K562 (cell line): Measurements from ENCODE around the gene RNU6-9. TPM values are rescaled to one million over a fixed set of nuclear protein-coding genes. Genes with fewer than 3 reads are reported as not detected.
A peak's percentile ranks its signal among the peaks of the same experiment; 100 is the strongest.

Experiments used
- ATAC-seq: fragments of 200-7000 bp; cut with Tn5 transposase; 3 replicates; pipeline ENCODE4 v1.9.1; 2020; ENCODE audit warnings: moderate library complexity
- BruUV-seq: library from RNA; stranded (reverse); fragments of 400-500 nt; replicated peaks from 2 replicates; lab custom pipeline; 2021; lab: Mats Ljungman, UMichigan
- CTCF ChIA-PET: fragments of 300-600 bp; formaldehyde crosslinking; extraction: SDS; loops from one replicate; lab custom pipeline; 2021; ENCODE audit warnings: low intra/inter-chr PET ratio; lab: Yijun Ruan, JAX
- POLR2A ChIA-PET: fragments of 300-600, 350-650 bp; sonication (Branson Sonifier 250); formaldehyde crosslinking; extraction: SDS; loops from one replicate; lab custom pipeline; 2021; ENCODE audit warnings: antibody characterized with exemption, inconsistent platforms; lab: Yijun Ruan, JAX
- DNase-seq, 4 experiments: peaks; one replicate each; pipeline versions ENCODE4 v3.0.0 to v3.0.0-alpha.2; 2011 to 2018; ENCODE audit warnings: low spot score in 3 of 4, mixed read lengths in 3 of 4; ENCODE audit errors: extremely low read depth in 1 of 4
- FAIRE-seq: peaks from 2 replicates; lab custom pipeline; 2011; peaks lifted over from hg19 to GRCh38; lab: Jason Lieb, UNC
- H2AFZ ChIP-seq: 2 replicates; pipeline ENCODE4 v1.6.0; 2011; ENCODE audit warnings: low read depth, low read length, control low read depth, inconsistent platforms
- H3K27ac ChIP-seq: fragments of 200-600 bp; 3 replicates; pipeline ENCODE4 v1.8.0; 2011; ENCODE audit warnings: low read depth, mild to moderate bottlenecking, control low read depth, inconsistent platforms, low read length, moderate library complexity, mixed read lengths; ENCODE audit errors: extremely low read depth
- H3K27me3 ChIP-seq, 2 experiments: fragments of 300-600 bp in 1 of 2; 2 replicates in 1 of 2; 3 replicates in 1 of 2; pipeline versions ENCODE4 v1.6.0 to v1.8.0; 2011; ENCODE audit warnings: inconsistent platforms in 2 of 2, low read length in 2 of 2, mild to moderate bottlenecking in 1 of 2, mixed read lengths in 1 of 2, moderate library complexity in 1 of 2; ENCODE audit not compliant: control insufficient read depth in 2 of 2, insufficient read depth in 2 of 2
- H3K36me3 ChIP-seq: fragments of 300-600 bp; 3 replicates; pipeline ENCODE4 v1.8.0; 2011; ENCODE audit warnings: mild to moderate bottlenecking, low read length, inconsistent platforms; ENCODE audit not compliant: control insufficient read depth, insufficient read depth
- H3K4me1 ChIP-seq, 2 experiments: fragments of 200-600 bp in 1 of 2; replicated peaks in 1 of 2; 2 replicates in 1 of 2; 3 replicates in 1 of 2; pipeline versions ENCODE4 v1.5.1 to v1.8.0; 2011; ENCODE audit warnings: inconsistent platforms in 2 of 2, low read length in 2 of 2, mild to moderate bottlenecking in 1 of 2, mixed read lengths in 1 of 2, moderate library complexity in 1 of 2; ENCODE audit not compliant: control insufficient read depth in 2 of 2, insufficient read depth in 2 of 2
- H3K4me2 ChIP-seq: 2 replicates; pipeline ENCODE4 v1.6.1; 2011; ENCODE audit warnings: low read length, control low read depth, inconsistent platforms, mixed read lengths; ENCODE audit not compliant: insufficient read depth
- H3K4me3 ChIP-seq: fragments of 200-600 bp; sonication (generic), shearing (Covaris generic); 2 replicates; pipeline ENCODE4 v1.5.1; 2016; ENCODE audit warnings: control low read depth, inconsistent platforms
- H3K79me2 ChIP-seq: fragments of 200-600 bp; 3 replicates; pipeline ENCODE4 v1.8.0; 2011; ENCODE audit warnings: low read length, inconsistent platforms; ENCODE audit not compliant: control insufficient read depth, insufficient read depth
- H3K9ac ChIP-seq, 2 experiments: 2 replicates each; pipeline versions ENCODE4 v1.6.0 to v1.6.1; 2011; ENCODE audit warnings: low read depth in 2 of 2, low read length in 2 of 2, control low read depth in 1 of 2, inconsistent platforms in 1 of 2, mild to moderate bottlenecking in 1 of 2, mixed read lengths in 1 of 2; ENCODE audit not compliant: insufficient read depth in 1 of 2
- H3K9me1 ChIP-seq: one replicate; pipeline ENCODE4 v1.6.0; 2011; ENCODE audit warnings: inconsistent platforms, mild to moderate bottlenecking, low read length, moderate library complexity; ENCODE audit not compliant: control insufficient read depth, insufficient read depth
- H3K9me3 ChIP-seq: replicated peaks from 2 replicates; pipeline ENCODE4 v1.5.1; 2011; ENCODE audit warnings: low read depth, low read length, inconsistent platforms; ENCODE audit not compliant: control insufficient read depth, insufficient read depth
- H4K20me1 ChIP-seq: replicated peaks from 2 replicates; pipeline ENCODE4 v1.6.1; 2011; ENCODE audit warnings: low read length, inconsistent platforms, mixed read lengths; ENCODE audit not compliant: control insufficient read depth, insufficient read depth
- CCNT2 ChIP-seq: IDR thresholded peaks from 2 replicates; pipeline ENCODE4 v1.6.1; 2011; ENCODE audit warnings: borderline replicate concordance, low read depth, mild to moderate bottlenecking, moderate library complexity, mixed read lengths, low read length; ENCODE audit not compliant: insufficient read length; ENCODE audit errors: extremely low read depth
- ETV6 ChIP-seq, 3 experiments: fragments of 150-350 bp in 1 of 3; sonication (generic) in 1 of 3; formaldehyde crosslinking in 1 of 3; IDR thresholded peaks; 2 replicates each; pipeline versions ENCODE4 v1.6.1 to v1.8.0; 2014 to 2022; ENCODE audit warnings: borderline replicate concordance in 2 of 3, low read depth in 2 of 3, antibody characterized with exemption in 1 of 3, low read length in 1 of 3, mild to moderate bottlenecking in 1 of 3, missing genetic modification reagents in 1 of 3
- KDM5B ChIP-seq: fragments of 200-600 bp; sonication (generic); IDR thresholded peaks from 2 replicates; pipeline ENCODE4 v1.6.1; 2012; ENCODE audit warnings: low read depth, mild to moderate bottlenecking, moderate library complexity, low read length, control low read depth, inconsistent platforms; ENCODE audit not compliant: insufficient replicate concordance
- MEIS2 ChIP-seq: fragments of 450-650 bp; IDR thresholded peaks from 2 replicates; pipeline ENCODE4 v1.6.1; 2014; ENCODE audit warnings: mild to moderate bottlenecking; ENCODE audit not compliant: partially characterized antibody
- MIER1 ChIP-seq: fragments of 450-650 bp; IDR thresholded peaks from 2 replicates; pipeline ENCODE4 v1.6.1; 2016; ENCODE audit warnings: antibody characterized with exemption, mild to moderate bottlenecking, low read depth
- POLR2A ChIP-seq: fragments of 450-650 bp; conservative IDR thresholded peaks from 2 replicates; pipeline ENCODE4 v1.6.1; 2016
- POLR2G ChIP-seq: fragments of 200-400 bp; formaldehyde crosslinking; IDR thresholded peaks from 2 replicates; pipeline ENCODE4 v1.6.1; 2017; ENCODE audit warnings: low read depth, mild to moderate bottlenecking, antibody characterized with exemption, low read length, moderate library complexity
- PRPF4 ChIP-seq: fragments of 200-400 bp; formaldehyde crosslinking; IDR thresholded peaks from one replicate; pipeline ENCODE4 v1.6.1; 2017; ENCODE audit warnings: low read length, low read depth, mild to moderate bottlenecking; ENCODE audit not compliant: insufficient read depth, poor library complexity, severe bottlenecking
- RBFOX2 ChIP-seq: fragments of 200-400 bp; formaldehyde crosslinking; IDR thresholded peaks from 2 replicates; pipeline ENCODE4 v1.6.1; 2017; ENCODE audit warnings: low read depth, mild to moderate bottlenecking, low read length, moderate library complexity
- RNF2 ChIP-seq: sonication (generic); IDR thresholded peaks from 2 replicates; pipeline ENCODE4 v1.6.1; 2016
- SIN3B ChIP-seq: fragments of 450-650 bp; IDR thresholded peaks from 2 replicates; pipeline ENCODE4 v1.6.1; 2017; ENCODE audit warnings: low read depth, mild to moderate bottlenecking, moderate library complexity
- TFAP4 ChIP-seq: sonication (generic); formaldehyde crosslinking; IDR thresholded peaks from 2 replicates; pipeline ENCODE4 v1.8.0; 2022; ENCODE audit warnings: missing genetic modification reagents, mild to moderate bottlenecking, moderate library complexity, borderline replicate concordance
- ZBTB33 ChIP-seq: sonication (generic); formaldehyde crosslinking; IDR thresholded peaks from 2 replicates; pipeline ENCODE4 v1.8.1; 2023; ENCODE audit warnings: mild to moderate bottlenecking, missing genetic modification reagents
- ZNF316 ChIP-seq: fragments of 450-650 bp; IDR thresholded peaks from 2 replicates; pipeline ENCODE4 v1.6.1; 2016
- ZNF398 ChIP-seq: fragments of 250-450 bp; sonication (Bioruptor Pico); IDR thresholded peaks from 2 replicates; pipeline ENCODE4 v1.8.0; 2021; ENCODE audit warnings: moderate library complexity, mild to moderate bottlenecking, inconsistent platforms
- ZNF445 ChIP-seq: fragments of 250-450 bp; sonication (Bioruptor Pico); IDR thresholded peaks from 2 replicates; pipeline ENCODE4 v1.4.0; 2020; ENCODE audit warnings: low read depth, mild to moderate bottlenecking, moderate library complexity
- WGBS: fragments of 100-300 bp; shearing (Covaris generic); methylation state at CpG from one replicate; pipeline ENCODE4 v1.1.6; 2016; ENCODE audit warnings: low coverage, mixed read lengths; ENCODE audit not compliant: insufficient coverage; ENCODE audit errors: missing lambda C conversion rate; 5-methylcytosine and 5-hydroxymethylcytosine counted together
- in situ Hi-C: fragments of 300-500 bp; cut with MboI; formaldehyde crosslinking; loops from 4 replicates; pipeline ENCODE4 v1.15.0; 2018; ENCODE audit warnings: inconsistent platforms, mixed read lengths
- intact Hi-C: fragments of 100-400 bp; cut with micrococcal nuclease; formaldehyde crosslinking; loops from 2 replicates; pipeline ENCODE4 v1.14.2; 2022
- polyA plus RNA-seq, 8 experiments: library from polyadenylated mRNA; depleted of rRNA in 4 of 8; stranded (reverse) in 5 of 8; unstranded in 3 of 8; fragments of >200 nt; fragmentation: Nextera tagmentation in 2 of 8; fragmentation: Illumina TruSeq in 1 of 8; extraction: Ambion mirVana in 2 of 8; extraction: Trizol in 1 of 8; gene quantifications; 2 replicates each; pipeline versions ENCODE4 v1.2.1 to v1.2.3, GENCODE V29; 2011 to 2014; ENCODE audit warnings: inconsistent platforms in 1 of 8, missing spikeins in 1 of 8
- total RNA-seq, 7 experiments: library from RNA; depleted of rRNA in 6 of 7; stranded (reverse); fragments of >200 nt in 6 of 7; fragmentation: Illumina TruSeq in 2 of 7; extraction: Trizol in 2 of 7; gene quantifications; 2 replicates each; pipeline versions ENCODE4 v1.2.1 to v1.2.3, GENCODE V29; 2011 to 2021; ENCODE audit warnings: low replicate concordance in 1 of 7

Gene RNU6-9
- total and polyA plus RNA-seq, 9 of the 15 experiments (the other 6 are each of a cell fraction or from before 2014, with no cell fraction given) = not detected

GRCh38 chr19:875265-875879 lies 17.9 kb upstream of the RNU6-9 start:
- intact Hi-C loops = no loop called here
- ATAC-seq (no peak), DNase-seq (peak in 1 of 4 experiments; percentile 36), FAIRE-seq (no peak)
- Histone ChIP-seq H3K36me3 (peaks cover 57% of the 10 kb centered on the region; the same call in 2 of the 3 replicates), H3K4me2 (no peak overlapping the region), H3K27ac (no peak overlapping the region), H4K20me1 (no peaks in the 10 kb centered on the region; the same call in 1 of the 2 replicates), H3K4me3 (no peak overlapping the region), H3K9me3 (no peaks in the 10 kb centered on the region), H3K79me2 (no peaks in the 10 kb centered on the region), H3K27me3 (no peaks in the 10 kb centered on the region), H3K9ac (peak overlapping the region in 1 of 2 experiments; percentile 28; a peak in 1 of 4 replicates), H3K4me1 (peaks cover 10 to 55% of the 10 kb centered on the region in 2 experiments), H2AFZ (no peak overlapping the region), H3K9me1 (no peaks in the 10 kb centered on the region)
- whole genome bisulfite sequencing = 91% methylated on average over 28 of the region's 28 CpGs
- ChIA-PET POLR2A (interaction anchor here (0.6 kb wide), 2 partner anchors 19 to 86 kb away, joined by 3 to 4 read pairs; no protein-coding TSS in a partner anchor), CTCF (no interaction called here)
- in situ Hi-C loops = no loop called here
- no TSS peak for BruUV-seq
- TF ChIP-seq SIN3B = no peak
- no peak for TF ChIP-seq ZNF316
- TF ChIP-seq ETV6 (IDR thresholded peaks at IDR 0.05; ENCODE audit: borderline replicate concordance in 1 of 2, low read depth in 2 of 2, low read length in 1 of 2) = no peak
- TF ChIP-seq ETV6 (CRISPR knock-in tag; IDR thresholded peaks at IDR 0.05; ENCODE audit: borderline replicate concordance) = no peak
- peak; percentile 55 for TF ChIP-seq POLR2G
- no peak for TF ChIP-seq ZNF398 (CRISPR knock-in tag)
- peak; percentile 17; the same call in 1 of the 2 replicates for TF ChIP-seq TFAP4 (CRISPR knock-in tag)
- TF ChIP-seq MIER1 = no peak
- TF ChIP-seq ZBTB33 (CRISPR knock-in tag) = 0 out of 2 replicates have a peak, but pooled peaks have one; percentile 50
- no peak for TF ChIP-seq RNF2
- TF ChIP-seq POLR2A = peak; percentile 43; the same call in 1 of the 2 replicates
- TF ChIP-seq ZNF445 (CRISPR knock-in tag) = no peak
- TF ChIP-seq PRPF4 = no peak
- TF ChIP-seq MEIS2 = no peak
- no peak for TF ChIP-seq KDM5B
- peak; percentile 9; the same call in 1 of the 2 replicates for TF ChIP-seq RBFOX2
- TF ChIP-seq CCNT2 = no peak
